ENCODE data around the gene MOAP1. TPM values are rescaled to one million over a fixed set of nuclear protein-coding genes. Genes with fewer than 3 reads are reported as not detected.
"Not testable (repeated sequence)": the region's sequence is repeated elsewhere in the genome, so short reads cannot be mapped to it uniquely, and the experiment has no call there.

Gene MOAP1
- total RNA-seq, 1 donor from 2014 or later, result 20.5 TPM

- Mint-ChIP-seq H3K9me3 (no peaks in the 10 kb centered on the region), H3K27ac (ENCODE audit: unreplicated experiment) (no peak overlapping the region), H3K4me1 (peaks cover 6% of the 10 kb centered on the region), H3K36me3 (ENCODE audit: low read depth) (no peaks in the 10 kb centered on the region), H3K27me3 (ENCODE audit: low read depth) (no peaks in the 10 kb centered on the region), H3K4me3 (no peak overlapping the region)
- no peak for TF ChIP-seq CTCF (conservative IDR thresholded peaks at IDR 0.05)
- DNase-seq (ENCODE audit: low read depth, low spot score), result no peak
Measured at GRCh38 chr14:93142854-93143652, 41.6 kb downstream of the MOAP1 start.

GRCh38 chr14:93137864-93138263, 46.8 kb downstream of the MOAP1 start:
- H3K4me1 Mint-ChIP-seq, result peaks cover 14% of the 10 kb centered on the region
- no peak overlapping the region for H3K27ac Mint-ChIP-seq (ENCODE audit: unreplicated experiment)
- no peak for DNase-seq (ENCODE audit: low read depth, low spot score)
- H3K27me3 Mint-ChIP-seq (ENCODE audit: low read depth), result no peaks in the 10 kb centered on the region
- no peak for TF ChIP-seq CTCF (conservative IDR thresholded peaks at IDR 0.05)
- no peaks in the 10 kb centered on the region for H3K36me3 Mint-ChIP-seq (ENCODE audit: low read depth)
- no peak overlapping the region for H3K4me3 Mint-ChIP-seq
- H3K9me3 Mint-ChIP-seq, result no peaks in the 10 kb centered on the region

- H3K27me3 Mint-ChIP-seq (ENCODE audit: low read depth), result not testable (repeated sequence)
Measured at GRCh38 chr14:93136508-93136907, 48.2 kb downstream of the MOAP1 start.

GRCh38 chr14:93136009-93136408, 48.7 kb downstream of the MOAP1 start:
- no peaks in the 10 kb centered on the region for H3K27me3 Mint-ChIP-seq (ENCODE audit: low read depth)
- peaks cover 18% of the 10 kb centered on the region for H3K4me1 Mint-ChIP-seq
- H3K36me3 Mint-ChIP-seq (ENCODE audit: low read depth), result no peaks in the 10 kb centered on the region
- no peak overlapping the region for H3K4me3 Mint-ChIP-seq
- TF ChIP-seq CTCF (conservative IDR thresholded peaks at IDR 0.05), result no peak
- no peak overlapping the region for H3K27ac Mint-ChIP-seq (ENCODE audit: unreplicated experiment)
- no peaks in the 10 kb centered on the region for H3K9me3 Mint-ChIP-seq
- DNase-seq (ENCODE audit: low read depth, low spot score), result no peak

More at GRCh38 chr14:93136508-93136907, 48.2 kb downstream of the MOAP1 start:
- not testable (repeated sequence) for H3K27ac Mint-ChIP-seq (ENCODE audit: unreplicated experiment); H3K9me3 Mint-ChIP-seq; H3K4me3 Mint-ChIP-seq; H3K36me3 Mint-ChIP-seq (ENCODE audit: low read depth); DNase-seq (ENCODE audit: low read depth, low spot score)
- H3K4me1 Mint-ChIP-seq, result peaks cover 18% of the 10 kb centered on the region

- DNase-seq (ENCODE audit: low read depth, low spot score), result no peak
- Mint-ChIP-seq H3K27ac (ENCODE audit: unreplicated experiment) (no peak overlapping the region), H3K36me3 (ENCODE audit: low read depth) (no peaks in the 10 kb centered on the region), H3K4me3 (no peak overlapping the region), H3K9me3 (no peaks in the 10 kb centered on the region), H3K27me3 (ENCODE audit: low read depth) (no peaks in the 10 kb centered on the region), H3K4me1 (peaks cover 18% of the 10 kb centered on the region)
- no peak for TF ChIP-seq CTCF (conservative IDR thresholded peaks at IDR 0.05)
Measured at GRCh38 chr14:93135399-93135798, 49.3 kb downstream of the MOAP1 start.

GRCh38 chr14:93133464-93133863, 51.2 kb downstream of the MOAP1 start:
- no peak overlapping the region for H3K4me3 Mint-ChIP-seq
- H3K9me3 Mint-ChIP-seq, result no peaks in the 10 kb centered on the region
- TF ChIP-seq CTCF (conservative IDR thresholded peaks at IDR 0.05), result no peak
- H3K36me3 Mint-ChIP-seq (ENCODE audit: low read depth), result no peaks in the 10 kb centered on the region
- H3K27ac Mint-ChIP-seq (ENCODE audit: unreplicated experiment), result no peak overlapping the region
- H3K27me3 Mint-ChIP-seq (ENCODE audit: low read depth), result peaks cover 3% of the 10 kb centered on the region
- no peak for DNase-seq (ENCODE audit: low read depth, low spot score)
- peaks cover 12% of the 10 kb centered on the region for H3K4me1 Mint-ChIP-seq
